HG03575 (cell line): Measurements from ENCODE around the gene PHF10.

ENCODE experiments used
- ATAC-seq: cut with Tn5 transposase; IDR thresholded peaks from one replicate; pipeline ENCODE4 v1.9.1; 2021; ENCODE audit not compliant: unreplicated experiment, insufficient number of reproducible peaks, low FRiP score; ENCODE audit errors: extremely low read depth

PHF10 gene

GRCh38 chr6:169692516-169692915 lies 31.8 kb downstream of the PHF10 start:
- no peak for ATAC-seq

- no peak for ATAC-seq
Measured at GRCh38 chr6:169691260-169691659, 33.0 kb downstream of the PHF10 start.

GRCh38 chr6:169689287-169689686 lies 35.0 kb downstream of the PHF10 start:
- no peak for ATAC-seq

- ATAC-seq: no peak
Measured at GRCh38 chr6:169685860-169686259, 38.4 kb downstream of the PHF10 start.

- no peak for ATAC-seq
Measured at GRCh38 chr6:169684056-169684455, 40.2 kb downstream of the PHF10 start.

GRCh38 chr6:169678342-169678741 lies 46.0 kb downstream of the PHF10 start:
- ATAC-seq: no peak

GRCh38 chr6:169677096-169677495 lies 47.2 kb downstream of the PHF10 start:
- ATAC-seq: no peak

- no peak for ATAC-seq
Measured at GRCh38 chr6:169675011-169675410, 49.3 kb downstream of the PHF10 start.

- ATAC-seq: no peak
Measured at GRCh38 chr6:169671563-169671962, 52.7 kb downstream of the PHF10 start.

GRCh38 chr6:169669889-169670288 lies 54.4 kb downstream of the PHF10 start:
- no peak for ATAC-seq

GRCh38 chr6:169669147-169669546 lies 55.2 kb downstream of the PHF10 start:
- ATAC-seq: no peak

GRCh38 chr6:169668203-169668847 lies 56.0 kb downstream of the PHF10 start:
- ATAC-seq: no peak

- ATAC-seq: no peak
Measured at GRCh38 chr6:169667716-169668115, 56.6 kb downstream of the PHF10 start.

GRCh38 chr6:169666441-169666840 lies 57.9 kb downstream of the PHF10 start:
- ATAC-seq: no peak

- ATAC-seq: no peak
Measured at GRCh38 chr6:169665289-169665688, 59.0 kb downstream of the PHF10 start.

GRCh38 chr6:169664227-169664626 lies 60.1 kb downstream of the PHF10 start:
- ATAC-seq: no peak

GRCh38 chr6:169663468-169663867 lies 60.8 kb downstream of the PHF10 start:
- ATAC-seq: no peak

- no peak for ATAC-seq
Measured at GRCh38 chr6:169661391-169661756, 62.9 kb downstream of the PHF10 start.

GRCh38 chr6:169660751-169661390 lies 63.4 kb downstream of the PHF10 start:
- no peak for ATAC-seq

- no peak for ATAC-seq
Measured at GRCh38 chr6:169659820-169660610, 64.3 kb downstream of the PHF10 start.
